ENCODE data around the gene MAPT.
"Not testable (repeated sequence)": the region's sequence is repeated elsewhere in the genome, so short reads cannot be mapped to it uniquely, and the experiment has no call there.

MAPT gene

DNA sequence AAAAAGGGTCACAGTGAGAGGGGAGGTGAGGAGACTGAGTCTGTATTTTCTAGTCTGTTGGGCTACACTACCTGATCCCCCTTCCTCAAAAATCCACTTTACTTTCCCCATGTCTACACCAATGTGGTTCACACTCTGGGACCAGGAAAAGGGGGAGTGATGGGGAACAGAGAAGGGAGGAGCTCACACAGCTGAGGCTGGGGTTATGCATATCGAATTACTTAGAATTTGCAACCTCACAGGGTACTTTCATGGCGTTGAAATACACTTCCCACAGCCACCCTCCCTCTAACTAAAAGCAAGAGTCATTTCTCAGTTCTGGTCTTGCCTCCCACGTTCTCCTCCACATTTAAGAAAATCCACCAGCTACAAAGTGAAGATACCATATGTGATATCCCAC, 14.1 kb downstream of the MAPT start:
- CTCF ChIA-PET: interaction anchor here (0.9 kb wide), 1 partner anchor 58 kb away, joined by 3 read pairs; no protein-coding TSS in a partner anchor
- POLR2A ChIA-PET (ENCODE audit: low non-redundant PET): no interaction called here
- H3K27ac ChIP-seq: no peak overlapping the region
- no peak for DNase-seq (ENCODE audit: low spot score)
- TF ChIP-seq, protein P1, sequence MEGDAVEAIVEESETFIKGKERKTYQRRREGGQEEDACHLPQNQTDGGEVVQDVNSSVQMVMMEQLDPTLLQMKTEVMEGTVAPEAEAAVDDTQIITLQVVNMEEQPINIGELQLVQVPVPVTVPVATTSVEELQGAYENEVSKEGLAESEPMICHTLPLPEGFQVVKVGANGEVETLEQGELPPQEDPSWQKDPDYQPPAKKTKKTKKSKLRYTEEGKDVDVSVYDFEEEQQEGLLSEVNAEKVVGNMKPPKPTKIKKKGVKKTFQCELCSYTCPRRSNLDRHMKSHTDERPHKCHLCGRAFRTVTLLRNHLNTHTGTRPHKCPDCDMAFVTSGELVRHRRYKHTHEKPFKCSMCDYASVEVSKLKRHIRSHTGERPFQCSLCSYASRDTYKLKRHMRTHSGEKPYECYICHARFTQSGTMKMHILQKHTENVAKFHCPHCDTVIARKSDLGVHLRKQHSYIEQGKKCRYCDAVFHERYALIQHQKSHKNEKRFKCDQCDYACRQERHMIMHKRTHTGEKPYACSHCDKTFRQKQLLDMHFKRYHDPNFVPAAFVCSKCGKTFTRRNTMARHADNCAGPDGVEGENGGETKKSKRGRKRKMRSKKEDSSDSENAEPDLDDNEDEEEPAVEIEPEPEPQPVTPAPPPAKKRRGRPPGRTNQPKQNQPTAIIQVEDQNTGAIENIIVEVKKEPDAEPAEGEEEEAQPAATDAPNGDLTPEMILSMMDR (conservative IDR thresholded peaks at IDR 0.05; ENCODE audit: low read depth): no peak

DNA sequence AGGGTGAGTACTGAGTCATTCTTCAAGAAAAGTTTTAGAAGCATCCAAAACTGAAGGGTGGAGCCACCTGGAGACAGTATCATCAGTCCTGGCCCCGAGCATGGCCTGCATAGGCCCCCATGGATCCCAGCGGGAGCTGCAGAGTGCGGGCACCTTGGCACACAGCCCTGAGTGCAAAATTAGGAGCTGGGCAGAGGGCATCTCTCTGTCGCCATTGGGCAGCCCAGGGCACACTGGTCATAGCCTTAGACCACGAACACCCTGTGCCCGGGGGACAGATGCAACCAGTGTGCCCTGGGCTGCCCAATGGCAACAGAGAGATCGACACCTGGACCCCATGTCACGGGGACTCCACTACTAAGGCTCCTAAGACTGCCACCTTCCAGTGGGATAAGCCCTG, 14.6 kb downstream of the MAPT start:
- ChIA-PET POLR2A (ENCODE audit: low non-redundant PET) (no interaction called here), CTCF (interaction anchor here (0.9 kb wide), 1 partner anchor 59 kb away, joined by 3 read pairs; no protein-coding TSS in a partner anchor)
- H3K27ac ChIP-seq: no peak overlapping the region
- DNase-seq (ENCODE audit: low spot score): no peak
- TF ChIP-seq, protein P1 (conservative IDR thresholded peaks at IDR 0.05; ENCODE audit: low read depth): no peak

DNA sequence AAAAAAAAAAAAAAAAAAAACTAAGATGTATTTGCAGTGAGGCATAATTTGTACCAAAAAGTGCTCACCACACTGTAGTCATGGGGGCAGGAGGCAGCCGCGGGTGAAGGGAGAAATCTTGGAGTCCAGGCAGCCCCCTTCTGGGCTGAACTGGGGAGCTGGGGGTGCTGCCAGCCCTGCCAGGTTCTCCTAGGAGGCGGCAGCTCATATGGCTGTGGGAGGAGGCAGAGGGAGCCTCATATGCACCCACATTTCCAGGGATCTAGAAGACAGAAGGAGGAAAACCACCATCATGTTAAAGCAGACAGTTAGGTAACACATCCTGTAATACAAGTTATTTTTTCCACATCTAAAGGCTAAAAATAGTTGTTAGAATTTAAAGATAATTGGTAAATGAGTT, 16.3 kb downstream of the MAPT start:
- DNase-seq (ENCODE audit: low spot score): no peak
- ChIA-PET POLR2A (ENCODE audit: low non-redundant PET) (no interaction called here), CTCF (interaction anchor here (0.6 to 0.9 kb wide), 2 partner anchors 137 to 635 kb away, joined by 5 to 10 read pairs; no protein-coding TSS in a partner anchor)
- TF ChIP-seq, protein P1 (conservative IDR thresholded peaks at IDR 0.05; ENCODE audit: low read depth): no peak
- no peak overlapping the region for H3K27ac ChIP-seq

DNA sequence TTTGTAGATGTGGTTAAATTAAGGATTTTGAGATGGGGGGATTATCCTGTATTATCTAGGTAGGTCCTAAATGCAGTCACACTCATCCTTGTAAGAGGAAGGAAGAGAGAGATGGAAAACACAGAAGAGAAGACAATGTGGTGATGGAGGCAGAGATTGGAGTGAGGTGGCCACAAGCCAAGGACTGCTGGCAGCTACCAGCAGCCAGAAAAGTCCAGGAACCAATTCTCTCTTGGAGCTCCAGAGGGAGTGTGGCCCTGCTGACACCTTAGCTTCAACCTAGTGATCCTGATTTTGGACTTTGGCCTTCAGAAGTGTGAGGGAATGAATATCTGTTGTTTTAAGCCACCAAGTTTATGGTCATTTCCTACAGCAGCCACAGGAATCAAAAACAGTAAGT, 18.0 kb downstream of the MAPT start:
- ChIA-PET POLR2A (ENCODE audit: low non-redundant PET) (no interaction called here), CTCF (interaction anchor here (0.6 kb wide), 1 partner anchor 565 kb away, joined by 3 read pairs; no protein-coding TSS in a partner anchor)
- no peak overlapping the region for H3K27ac ChIP-seq
- TF ChIP-seq, protein P1 (conservative IDR thresholded peaks at IDR 0.05; ENCODE audit: low read depth): no peak
- DNase-seq (ENCODE audit: low spot score): no peak

DNA sequence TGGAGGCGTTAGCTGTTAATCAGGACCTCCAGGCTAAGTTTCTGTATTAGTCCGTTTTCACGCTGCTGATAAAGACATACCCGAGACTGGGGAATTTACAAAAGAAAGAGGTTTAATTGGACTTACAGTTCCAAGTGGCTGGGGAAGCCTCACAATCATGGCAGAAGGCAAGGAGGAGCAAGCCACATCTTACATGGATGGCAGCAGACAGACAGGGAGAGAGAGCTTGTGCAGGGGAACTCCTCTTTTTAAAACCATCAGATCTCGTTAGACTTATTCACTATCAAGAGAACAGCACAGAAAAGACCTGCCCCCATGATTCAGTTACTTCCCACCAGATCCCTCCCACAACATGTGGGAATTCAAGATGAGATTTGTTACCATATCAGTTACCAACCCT, 18.7 kb downstream of the MAPT start:
- H3K27ac ChIP-seq; POLR2A ChIA-PET (ENCODE audit: low non-redundant PET); DNase-seq (ENCODE audit: low spot score): not testable (repeated sequence)
- CTCF ChIA-PET: interaction anchor here (0.6 kb wide), 1 partner anchor 566 kb away, joined by 3 read pairs; no protein-coding TSS in a partner anchor

DNA sequence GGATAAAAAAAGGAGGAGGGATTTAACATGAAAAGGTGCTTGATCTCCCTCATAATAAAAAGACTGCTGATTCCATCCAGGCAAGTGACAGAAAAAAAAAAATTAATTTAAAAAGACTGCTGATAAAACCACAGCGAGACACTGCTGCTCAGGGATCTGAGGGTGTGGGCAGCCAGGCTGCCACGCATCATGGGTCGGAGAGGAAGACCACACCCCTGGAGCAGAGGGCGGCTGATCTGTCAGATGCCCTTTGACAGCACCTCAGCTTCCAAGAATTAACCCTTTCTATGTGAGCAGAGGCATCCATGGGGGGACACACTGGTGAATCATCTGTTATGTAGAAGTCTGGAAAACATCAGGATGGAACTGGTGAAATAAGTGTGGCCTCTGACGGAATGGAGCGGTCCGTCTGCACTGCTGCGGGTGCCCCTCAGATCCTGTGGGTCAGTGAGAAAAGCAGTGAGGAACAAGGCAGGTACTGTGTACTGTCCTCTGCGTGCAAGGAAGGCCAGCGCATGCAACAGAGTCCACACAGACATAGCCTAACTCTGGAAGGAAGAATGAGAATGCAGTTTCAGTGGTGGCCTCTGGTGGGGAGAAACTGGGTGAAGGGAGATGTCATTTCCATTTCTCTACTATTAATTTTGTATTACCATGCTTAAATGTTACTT, 19.8 kb downstream of the MAPT start:
- no peak for DNase-seq (ENCODE audit: low spot score)
- TF ChIP-seq, protein P1 (conservative IDR thresholded peaks at IDR 0.05; ENCODE audit: low read depth): no peak
- POLR2A ChIA-PET (ENCODE audit: low non-redundant PET): no interaction called here
- no peak overlapping the region for H3K27ac ChIP-seq
- CTCF ChIA-PET: no interaction called here

DNA sequence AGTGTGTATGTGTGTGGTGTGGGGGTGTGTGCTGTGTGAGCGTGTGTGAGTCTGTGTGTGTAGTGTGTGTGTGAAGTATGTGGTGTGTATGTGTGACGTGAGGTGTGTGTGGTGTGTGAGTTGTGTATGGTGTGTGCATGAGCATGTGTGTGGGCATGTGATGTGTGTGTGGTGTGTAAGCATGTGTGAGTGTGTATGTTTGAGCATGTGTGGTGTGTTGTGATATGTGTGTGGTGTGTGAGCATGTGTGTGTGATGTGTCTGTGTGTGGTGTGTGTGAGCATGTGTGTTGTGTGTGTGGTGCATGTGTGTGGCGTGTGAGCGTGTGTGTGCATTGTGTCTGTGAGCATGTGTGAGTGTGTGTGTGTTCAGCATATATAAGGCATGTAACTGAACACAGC, 20.9 kb downstream of the MAPT start:
- POLR2A ChIA-PET (ENCODE audit: low non-redundant PET): no interaction called here
- no peak overlapping the region for H3K27ac ChIP-seq
- no peak for DNase-seq (ENCODE audit: low spot score)
- CTCF ChIA-PET: no interaction called here
- TF ChIP-seq, protein P1 (conservative IDR thresholded peaks at IDR 0.05; ENCODE audit: low read depth): no peak
